ENCODE data around the gene TRABD2A. TPM values are rescaled to one million over a fixed set of nuclear protein-coding genes. Genes with fewer than 3 reads are reported as not detected.

The TRABD2A gene
- total and polyA plus RNA-seq, 4 donors, result 0.26 to 10.3 (median 0.55) TPM

- DNase-seq (ENCODE audit: low spot score), result no peak
- Histone ChIP-seq H3K27me3 (ENCODE audit: control insufficient read depth in 4 of 4, insufficient read depth in 4 of 4, low read length in 3 of 4) (no peaks in the 10 kb centered on the region), H3K4me1 (ENCODE audit: control insufficient read depth in 4 of 4, insufficient read depth in 4 of 4, low read length in 3 of 4) (peaks cover 8 to 28% (median 25%) of the 10 kb centered on the region in 4 donors), H3K9me3 (ENCODE audit: control insufficient read depth in 4 of 4, low read length in 3 of 4) (no peaks in the 10 kb centered on the region), H3K9ac (ENCODE audit: low read depth in 1 of 2, low read length in 2 of 2) (no peak overlapping the region), H3K27ac (ENCODE audit: low read depth in 1 of 2, low read length in 2 of 2) (no peak overlapping the region), H3K4me3 (ENCODE audit: low read depth in 1 of 3, low read length in 3 of 3) (peak overlapping the region; percentile 53 to 57 (median 55)), H3K36me3 (ENCODE audit: control insufficient read depth in 4 of 4, insufficient read depth in 3 of 4, low read depth in 1 of 4, low read length in 3 of 4) (no peaks in the 10 kb centered on the region)
- TF ChIP-seq NR2F2 (IDR thresholded peaks at IDR 0.05), result no peak
- TF ChIP-seq EGR1 (IDR thresholded peaks at IDR 0.05; ENCODE audit: low read depth in 2 of 2), result no peak
- no peak for TF ChIP-seq RXRA (IDR thresholded peaks at IDR 0.05)
- TF ChIP-seq CTCF (IDR thresholded peaks at IDR 0.05; ENCODE audit: low read depth, low read length, missing input control), result no peak
- TF ChIP-seq HNF4G (IDR thresholded peaks at IDR 0.05), result no peak
- no peak for TF ChIP-seq HNF4A (conservative IDR thresholded peaks at IDR 0.05)
- under 1% methylated on average over 8 of the region's 8 CpGs for WGBS
Observed at GRCh38 chr2:84880395-84880644, 564 bp downstream of the TRABD2A start.

GRCh38 chr2:84879584-84880394 lies 1.1 kb downstream of the TRABD2A start:
- H3K4me1 ChIP-seq (ENCODE audit: control insufficient read depth in 4 of 4, insufficient read depth in 4 of 4, low read length in 3 of 4), result peaks cover 8 to 28% (median 25%) of the 10 kb centered on the region in 4 donors

GRCh38 chr2:84878896-84879583 lies 1.8 kb downstream of the TRABD2A start:
- Histone ChIP-seq H3K4me1 (ENCODE audit: control insufficient read depth in 4 of 4, insufficient read depth in 4 of 4, low read length in 3 of 4) (peaks cover 8 to 28% (median 25%) of the 10 kb centered on the region in 4 donors), H3K27ac (ENCODE audit: low read depth in 1 of 2, low read length in 2 of 2) (no peak overlapping the region), H3K36me3 (ENCODE audit: control insufficient read depth in 4 of 4, insufficient read depth in 3 of 4, low read depth in 1 of 4, low read length in 3 of 4) (no peaks in the 10 kb centered on the region), H3K9ac (ENCODE audit: low read depth in 1 of 2, low read length in 2 of 2) (no peak overlapping the region), H3K9me3 (ENCODE audit: control insufficient read depth in 4 of 4, low read length in 3 of 4) (no peaks in the 10 kb centered on the region), H3K27me3 (ENCODE audit: control insufficient read depth in 4 of 4, insufficient read depth in 4 of 4, low read length in 3 of 4) (no peaks in the 10 kb centered on the region), H3K4me3 (ENCODE audit: low read depth in 1 of 3, low read length in 3 of 3) (no peak overlapping the region)
- no peak for TF ChIP-seq NR2F2 (IDR thresholded peaks at IDR 0.05)
- TF ChIP-seq HNF4G (IDR thresholded peaks at IDR 0.05), result no peak
- TF ChIP-seq GABPA (IDR thresholded peaks at IDR 0.05 in 1 of 2, conservative IDR thresholded peaks at IDR 0.05 in 1 of 2), result no peak
- no peak for TF ChIP-seq RAD21 (IDR thresholded peaks at IDR 0.05)
- no peak for TF ChIP-seq MAX (IDR thresholded peaks at IDR 0.05)
- no peak for TF ChIP-seq TAF1 (conservative IDR thresholded peaks at IDR 0.05)
- no peak for TF ChIP-seq HNF4A (conservative IDR thresholded peaks at IDR 0.05)
- no peak for TF ChIP-seq YY1 (IDR thresholded peaks at IDR 0.05)
- TF ChIP-seq JUND (IDR thresholded peaks at IDR 0.05), result no peak
- TF ChIP-seq FOXA1 (IDR thresholded peaks at IDR 0.05), result no peak
- TF ChIP-seq ATF3 (IDR thresholded peaks at IDR 0.05), result no peak
- no peak for TF ChIP-seq ZBTB33 (IDR thresholded peaks at IDR 0.05)
- TF ChIP-seq RXRA (IDR thresholded peaks at IDR 0.05), result no peak
- TF ChIP-seq REST (IDR thresholded peaks at IDR 0.05), result no peak
- DNase-seq (ENCODE audit: low spot score), result no peak
- 79% methylated on average over 7 of the region's 7 CpGs for WGBS

More at GRCh38 chr2:84879584-84880394, 1.1 kb downstream of the TRABD2A start:
- Histone ChIP-seq H3K9ac (ENCODE audit: low read depth in 1 of 2, low read length in 2 of 2) (no peak overlapping the region), H3K27ac (ENCODE audit: low read depth in 1 of 2, low read length in 2 of 2) (no peak overlapping the region), H3K4me3 (ENCODE audit: low read depth in 1 of 3, low read length in 3 of 3) (peak overlapping the region in 2 of 3 donors; percentile 55 to 57), H3K36me3 (ENCODE audit: control insufficient read depth in 4 of 4, insufficient read depth in 3 of 4, low read depth in 1 of 4, low read length in 3 of 4) (no peaks in the 10 kb centered on the region), H3K9me3 (ENCODE audit: control insufficient read depth in 4 of 4, low read length in 3 of 4) (no peaks in the 10 kb centered on the region), H3K27me3 (ENCODE audit: control insufficient read depth in 4 of 4, insufficient read depth in 4 of 4, low read length in 3 of 4) (no peaks in the 10 kb centered on the region)
- no peak for DNase-seq (ENCODE audit: low spot score)
- WGBS, result 17% methylated on average over 45 of the region's 45 CpGs
- TF ChIP-seq SP1 (IDR thresholded peaks at IDR 0.05) (no peak), MAX (IDR thresholded peaks at IDR 0.05) (no peak)

All from liver (tissue), 9 donors.